HG03558 (cell line): ENCODE data around the gene GNAZ.
"Not testable (repeated sequence)": the region's sequence is repeated elsewhere in the genome, so short reads cannot be mapped to it uniquely, and the experiment has no call there.

Experiments used
- ATAC-seq: cut with Tn5 transposase; IDR thresholded peaks from one replicate; pipeline ENCODE4 v1.9.1; 2021; ENCODE audit warnings: moderate number of reproducible peaks; ENCODE audit not compliant: unreplicated experiment; ENCODE audit errors: extremely low read depth

GNAZ gene

DNA sequence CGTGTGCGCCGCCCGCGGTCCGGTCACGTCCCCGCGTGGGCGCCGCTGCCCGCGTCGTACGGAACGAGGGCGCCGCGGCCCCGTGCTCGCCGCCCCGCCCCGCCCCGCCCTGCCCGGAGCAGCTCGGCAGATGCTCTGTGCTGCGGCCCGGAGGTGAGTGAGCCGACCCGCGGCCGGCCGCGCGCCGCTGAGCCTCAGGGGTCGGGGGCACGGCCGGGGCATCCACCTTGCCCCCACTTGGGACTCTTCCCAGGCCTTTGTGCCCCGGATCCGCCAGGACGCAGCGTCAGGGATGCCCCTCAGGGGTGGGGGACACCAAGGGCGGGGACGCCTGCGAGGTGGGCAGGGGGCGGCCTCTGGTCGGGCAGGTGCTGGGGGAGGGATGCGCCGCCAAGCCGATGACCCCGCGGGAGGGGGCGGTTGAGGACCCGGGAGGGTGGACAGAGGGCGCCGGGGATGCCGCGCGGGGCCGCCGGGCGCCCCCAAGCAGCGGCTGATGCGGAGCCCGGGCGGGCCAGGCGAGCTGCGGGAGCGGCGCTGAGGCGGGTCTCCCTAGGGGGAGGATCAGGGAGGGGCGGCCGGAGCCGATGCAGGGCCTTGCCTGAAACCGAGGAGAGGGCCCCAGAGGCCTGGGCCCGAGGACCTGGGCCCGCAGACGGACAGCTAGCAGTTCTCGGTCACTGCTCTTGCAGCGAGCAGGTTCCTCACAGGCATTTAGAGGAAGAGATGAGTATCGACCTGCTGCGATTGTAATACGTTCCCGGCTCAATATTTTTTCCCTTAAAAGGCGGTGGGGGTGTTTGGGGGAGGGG is at the start of gene GNAZ:
TSS of gene GNAZ (plus strand) at position 102 of the 812 bp plus-strand sequence. CDS start 25,177 bp downstream, outside the sequence.
- ATAC-seq, result no peak

DNA sequence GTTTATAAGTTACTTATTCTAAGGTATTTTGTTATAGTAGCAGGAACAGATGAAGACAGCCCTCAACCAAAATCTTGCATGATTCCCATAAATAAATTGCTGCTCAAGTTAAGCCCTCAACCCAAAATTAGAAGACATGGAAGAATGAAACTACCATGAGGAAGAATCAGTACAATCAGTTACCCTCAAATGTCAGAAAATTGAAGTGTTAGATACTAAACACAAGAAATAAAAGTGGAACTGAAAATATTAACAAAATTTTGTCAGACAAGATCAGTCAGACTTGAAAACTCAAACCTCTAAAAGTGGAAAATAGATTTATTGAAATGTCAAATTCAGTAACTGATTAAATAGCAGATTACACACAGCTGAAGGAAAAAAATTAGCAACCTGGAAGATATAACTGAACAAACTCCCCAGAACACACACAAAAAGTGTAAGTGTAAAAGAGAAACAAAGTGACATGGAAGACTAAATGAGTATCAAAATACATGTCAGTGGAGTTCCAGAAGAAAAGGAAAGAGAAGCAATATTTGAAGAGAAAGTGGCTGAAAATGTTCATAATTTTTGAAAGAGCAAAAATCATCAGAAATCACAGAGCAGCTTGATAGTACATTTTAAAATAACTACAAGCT is 49.5 kb upstream of the GNAZ start:
- no peak for ATAC-seq

- ATAC-seq, result not testable (repeated sequence)
Measured at GRCh38 chr22:23021660-23022353, 48.5 kb upstream of the GNAZ start.

GRCh38 chr22:23023294-23023693 is 47.0 kb upstream of the GNAZ start:
- ATAC-seq, result no peak

DNA sequence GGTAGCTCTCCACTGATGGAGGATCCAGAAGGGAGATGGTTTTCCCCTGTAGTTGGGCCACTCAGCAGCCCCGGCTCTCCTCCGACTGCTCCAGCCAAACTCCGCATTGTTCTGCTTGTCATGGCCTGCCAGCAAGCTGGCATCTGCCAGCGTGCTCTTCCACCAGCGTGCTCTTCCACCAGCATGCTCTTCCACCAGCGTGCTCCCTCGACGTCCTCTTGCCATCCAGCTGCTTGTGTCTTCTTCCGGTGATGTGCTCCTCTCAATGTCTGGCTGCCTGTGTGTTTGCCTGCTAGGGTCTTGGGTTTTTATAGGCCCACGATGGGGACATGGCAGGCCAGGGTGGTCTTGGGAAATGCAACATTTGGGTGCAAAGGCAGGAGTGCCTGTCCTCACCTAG is 43.5 kb upstream of the GNAZ start:
- no peak for ATAC-seq

GRCh38 chr22:23027849-23028248 is 42.5 kb upstream of the GNAZ start:
- ATAC-seq, result not testable (repeated sequence)

- ATAC-seq, result no peak
Measured at GRCh38 chr22:23029521-23030228, 40.6 kb upstream of the GNAZ start.

DNA sequence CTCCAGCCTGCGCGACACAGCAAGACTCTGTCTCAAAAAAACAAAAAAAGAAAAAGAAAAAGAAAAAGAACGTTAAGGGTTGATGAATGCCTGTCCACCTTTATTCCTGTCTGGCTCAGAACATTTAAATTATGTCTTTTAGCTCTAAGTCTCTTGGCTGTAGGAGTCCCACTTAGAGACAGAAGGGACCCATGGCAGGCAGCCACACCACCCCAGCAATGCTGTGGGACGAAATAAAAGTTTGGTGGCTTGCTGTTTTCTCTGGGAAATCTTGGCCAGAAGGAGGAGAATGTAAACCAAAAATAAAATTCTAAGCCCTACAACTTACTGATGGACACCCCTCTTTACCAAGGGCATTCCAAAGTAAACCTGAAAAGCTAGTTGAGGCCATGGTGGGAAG is 38.9 kb upstream of the GNAZ start:
- no peak for ATAC-seq

DNA sequence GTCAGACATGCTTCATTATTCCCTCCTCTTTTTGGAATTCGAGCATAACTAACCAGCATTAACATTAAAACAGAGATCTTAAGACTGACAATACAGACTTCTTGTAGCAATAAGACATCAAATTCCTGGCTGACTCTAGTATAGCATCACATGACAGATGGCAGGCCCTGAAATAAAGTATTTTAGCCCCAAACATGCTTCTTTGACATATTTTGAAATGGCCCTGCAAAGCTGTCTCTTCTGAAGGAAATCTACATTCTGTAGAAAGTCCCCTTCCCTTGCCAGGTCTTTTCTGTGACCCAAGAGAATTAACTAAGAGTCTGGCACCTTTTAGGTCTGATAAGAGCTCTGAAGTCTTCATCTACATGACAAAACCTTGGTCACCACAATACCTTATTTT is 38.5 kb upstream of the GNAZ start:
- ATAC-seq, result no peak

DNA sequence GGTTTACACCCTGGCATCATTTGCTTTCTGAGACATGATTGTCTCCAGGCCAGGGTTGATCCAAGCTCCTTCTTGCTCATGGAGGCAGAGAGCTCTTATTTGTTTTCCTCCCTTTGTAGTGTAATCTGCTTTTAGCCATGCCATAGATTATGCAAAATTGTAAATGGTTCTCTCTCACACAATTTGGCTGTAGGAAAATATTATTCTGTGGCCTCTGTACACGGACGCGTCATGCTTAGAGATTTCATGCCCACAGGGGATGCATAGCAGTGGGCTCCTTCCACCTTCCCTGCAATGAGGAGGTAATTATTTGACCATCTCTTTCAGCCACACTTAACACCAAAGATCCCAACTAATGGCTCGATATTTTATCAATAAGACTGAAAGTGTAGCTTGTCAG is 37.7 kb upstream of the GNAZ start:
- no peak for ATAC-seq

GRCh38 chr22:23033116-23033905 is 37.0 kb upstream of the GNAZ start:
- no peak for ATAC-seq

DNA sequence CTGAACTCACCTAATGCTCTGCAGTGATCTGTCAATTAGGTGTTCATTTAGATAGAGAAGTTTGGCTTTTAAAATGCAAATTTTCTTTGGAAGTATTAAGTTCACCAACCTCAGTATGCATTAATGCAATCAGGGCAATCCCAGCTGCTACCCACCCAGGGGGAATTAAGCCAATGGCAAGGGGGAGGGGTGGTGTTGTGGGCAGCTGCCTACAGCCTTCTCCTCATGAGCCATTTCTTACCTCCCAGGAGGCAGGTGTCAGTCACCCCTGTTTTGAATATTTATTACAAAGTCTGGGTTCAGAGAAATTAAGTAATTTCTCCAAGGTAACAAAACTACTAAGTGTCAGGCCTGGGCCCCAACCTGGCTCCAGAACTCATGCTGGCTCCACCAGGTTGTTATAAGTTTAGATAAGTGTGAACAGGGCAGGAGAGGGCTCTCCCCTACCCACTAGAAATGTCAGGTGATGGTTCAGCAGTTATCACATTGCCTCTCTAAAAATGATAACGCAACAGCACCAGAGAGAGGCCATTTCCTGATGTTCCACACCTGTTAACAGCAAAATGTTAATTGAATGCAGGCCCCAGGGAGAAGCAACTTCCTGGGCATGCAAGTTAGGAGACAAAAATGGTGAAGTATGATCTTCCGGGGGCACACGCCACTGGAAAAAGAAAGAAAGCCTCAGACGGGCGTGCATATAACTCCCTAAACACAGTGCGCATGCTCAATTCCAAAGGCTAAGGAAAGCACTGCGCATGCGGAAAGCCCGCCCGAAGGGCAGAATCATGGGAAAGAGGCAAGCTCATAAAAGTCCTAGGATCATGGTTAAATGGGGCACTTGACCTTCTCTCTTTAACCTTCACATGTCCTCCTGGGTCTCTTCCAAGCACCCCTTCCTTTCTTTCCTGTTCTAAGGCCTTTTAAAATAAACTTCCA is 35.4 kb upstream of the GNAZ start:
- no peak for ATAC-seq

DNA sequence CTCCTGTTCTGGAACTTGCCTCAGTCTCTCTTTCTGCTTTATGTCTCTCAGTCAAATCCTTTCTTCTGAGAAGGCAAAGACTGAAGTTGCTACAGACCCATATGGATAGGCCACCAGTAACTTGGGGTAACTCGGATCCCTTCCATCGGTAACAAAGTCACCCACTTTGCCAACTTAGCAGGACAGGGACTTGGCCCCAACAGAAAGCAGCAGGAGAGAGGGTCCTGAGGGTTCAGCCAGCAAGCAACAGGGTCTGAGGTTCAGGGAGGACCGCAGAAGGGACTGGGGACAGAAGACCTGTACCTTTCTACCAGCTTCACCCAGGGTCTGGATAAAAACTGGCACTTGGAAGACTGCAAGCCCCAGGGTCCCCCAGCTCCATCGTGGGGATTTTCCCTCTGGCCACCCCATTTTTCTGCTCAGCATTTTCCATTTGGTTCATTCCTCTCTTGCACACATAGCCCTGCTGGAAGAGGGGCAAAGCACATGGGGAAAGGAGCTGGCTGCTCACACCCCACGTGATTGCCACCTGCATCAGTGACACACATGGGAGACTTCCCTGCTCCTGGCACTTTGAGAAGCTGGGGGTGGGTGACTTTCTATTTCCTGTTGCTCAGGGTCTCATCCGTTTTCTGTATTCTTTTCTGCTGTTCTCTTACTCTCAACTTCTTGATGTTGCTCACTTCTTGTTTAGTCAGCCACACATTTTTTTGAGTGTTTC is 34.6 kb upstream of the GNAZ start:
- ATAC-seq, result no peak

- ATAC-seq, result no peak
Measured at GRCh38 chr22:23036684-23037428, 33.5 kb upstream of the GNAZ start.

GRCh38 chr22:23037429-23038333 is 32.6 kb upstream of the GNAZ start:
- ATAC-seq, result no peak

GRCh38 chr22:23038334-23038642 is 32.0 kb upstream of the GNAZ start:
- no peak for ATAC-seq

GRCh38 chr22:23038902-23039301 is 31.4 kb upstream of the GNAZ start:
- ATAC-seq, result no peak
